ENCODE data around the gene CAMK1D.

Gene CAMK1D

GRCh38 chr10:12873172-12873571 is 523.8 kb downstream of the CAMK1D start:
- no peak for DNase-seq

- DNase-seq = no peak
Observed at GRCh38 chr10:12874501-12874900, 525.2 kb downstream of the CAMK1D start.

GRCh38 chr10:12875100-12875499 is 525.8 kb downstream of the CAMK1D start:
- DNase-seq = no peak

- DNase-seq = no peak
Observed at GRCh38 chr10:12876266-12876665, 526.9 kb downstream of the CAMK1D start.

- DNase-seq = no peak
Observed at GRCh38 chr10:12877150-12877549, 527.8 kb downstream of the CAMK1D start.

- DNase-seq = no peak
Observed at GRCh38 chr10:12880423-12880822, 531.1 kb downstream of the CAMK1D start.

GRCh38 chr10:12884851-12885250 is 535.5 kb downstream of the CAMK1D start:
- no peak for DNase-seq
